ENCODE measurements around the gene CDH26.
A peak's percentile ranks its signal among the peaks of the same experiment; 100 is the strongest.

CDH26 gene

GRCh38 chr20:60006261-60006660 is 48.0 kb downstream of the CDH26 start:
- Histone ChIP-seq H3K4me3 (ENCODE audit: low read length) (no peak overlapping the region), H3K18ac (ENCODE audit: low read length) (no peak overlapping the region), H2AK5ac (ENCODE audit: low read length) (no peak overlapping the region), H3K4ac (ENCODE audit: low read depth, low read length) (no peak overlapping the region), H3K4me1 (ENCODE audit: control insufficient read depth, low read depth, low read length) (no peaks in the 10 kb centered on the region), H2BK15ac (replicated peaks; ENCODE audit: low read depth) (no peak overlapping the region), H2BK120ac (ENCODE audit: low read depth, low read length) (no peak overlapping the region), H3K27me3 (ENCODE audit: insufficient read depth, low read length, poor library complexity) (no peaks in the 10 kb centered on the region), H3K9ac (ENCODE audit: low read length) (no peak overlapping the region), H2BK5ac (ENCODE audit: low read length) (no peak overlapping the region), H4K5ac (ENCODE audit: low read length) (no peak overlapping the region), H3K23ac (ENCODE audit: low read length) (no peak overlapping the region), H4K8ac (ENCODE audit: low read depth, low read length) (no peak overlapping the region), H3K79me2 (ENCODE audit: control insufficient read depth, insufficient read depth, low read length) (no peaks in the 10 kb centered on the region), H3K4me2 (ENCODE audit: low read length) (no peak overlapping the region), H3K79me1 (ENCODE audit: low read length) (no peaks in the 10 kb centered on the region), H3K56ac (ENCODE audit: low read length) (no peak overlapping the region), H3K27ac (ENCODE audit: low read depth, low read length) (no peak overlapping the region), H3K36me3 (ENCODE audit: control insufficient read depth, insufficient read depth, low read length) (no peaks in the 10 kb centered on the region)
- WGBS (ENCODE audit: extremely low coverage, insufficient coverage, low lambda C conversion rate): no CpG with 5 or more reads among the region's 4 CpGs
- no peak for DNase-seq

- Histone ChIP-seq H3K18ac (ENCODE audit: low read length) (no peak overlapping the region), H2AK5ac (ENCODE audit: low read length) (no peak overlapping the region), H3K4me2 (ENCODE audit: low read length) (no peak overlapping the region), H4K8ac (ENCODE audit: low read depth, low read length) (no peak overlapping the region), H3K27me3 (ENCODE audit: insufficient read depth, low read length, poor library complexity) (no peaks in the 10 kb centered on the region), H2BK5ac (ENCODE audit: low read length) (no peak overlapping the region), H3K27ac (ENCODE audit: low read depth, low read length) (no peak overlapping the region), H2BK15ac (replicated peaks; ENCODE audit: low read depth) (no peak overlapping the region), H3K4me3 (ENCODE audit: low read length) (no peak overlapping the region), H3K79me2 (ENCODE audit: control insufficient read depth, insufficient read depth, low read length) (no peaks in the 10 kb centered on the region), H3K4me1 (ENCODE audit: control insufficient read depth, low read depth, low read length) (no peaks in the 10 kb centered on the region), H4K5ac (ENCODE audit: low read length) (no peak overlapping the region), H3K56ac (ENCODE audit: low read length) (no peak overlapping the region), H3K36me3 (ENCODE audit: control insufficient read depth, insufficient read depth, low read length) (no peaks in the 10 kb centered on the region), H3K4ac (ENCODE audit: low read depth, low read length) (no peak overlapping the region), H3K9ac (ENCODE audit: low read length) (no peak overlapping the region), H3K79me1 (ENCODE audit: low read length) (no peaks in the 10 kb centered on the region), H2BK120ac (ENCODE audit: low read depth, low read length) (no peak overlapping the region), H3K23ac (ENCODE audit: low read length) (no peak overlapping the region)
- no peak for DNase-seq
- WGBS (ENCODE audit: extremely low coverage, insufficient coverage, low lambda C conversion rate): no CpG with 5 or more reads among the region's 2 CpGs
These were observed 49.2 kb downstream of the CDH26 start for GRCh38 chr20:60007464-60007863.

- H2BK120ac ChIP-seq (ENCODE audit: low read depth, low read length): no peak overlapping the region
- H4K5ac ChIP-seq (ENCODE audit: low read length): no peak overlapping the region
- no peak overlapping the region for H2AK5ac ChIP-seq (ENCODE audit: low read length)
- no peak overlapping the region for H3K4me2 ChIP-seq (ENCODE audit: low read length)
- H2BK5ac ChIP-seq (ENCODE audit: low read length): no peak overlapping the region
- no peak for DNase-seq
- no peaks in the 10 kb centered on the region for H3K27me3 ChIP-seq (ENCODE audit: insufficient read depth, low read length, poor library complexity)
- no peak overlapping the region for H3K4ac ChIP-seq (ENCODE audit: low read depth, low read length)
- no peak overlapping the region for H3K18ac ChIP-seq (ENCODE audit: low read length)
- no peak overlapping the region for H4K8ac ChIP-seq (ENCODE audit: low read depth, low read length)
- H3K4me3 ChIP-seq (ENCODE audit: low read length): no peak overlapping the region
- no peak overlapping the region for H3K27ac ChIP-seq (ENCODE audit: low read depth, low read length)
- no CpG with 5 or more reads among the region's 3 CpGs for WGBS (ENCODE audit: extremely low coverage, insufficient coverage, low lambda C conversion rate)
- H3K79me2 ChIP-seq (ENCODE audit: control insufficient read depth, insufficient read depth, low read length): no peaks in the 10 kb centered on the region
- H3K4me1 ChIP-seq (ENCODE audit: control insufficient read depth, low read depth, low read length): no peaks in the 10 kb centered on the region
- no peak overlapping the region for H3K9ac ChIP-seq (ENCODE audit: low read length)
- no peak overlapping the region for H2BK15ac ChIP-seq (replicated peaks; ENCODE audit: low read depth)
- H3K56ac ChIP-seq (ENCODE audit: low read length): no peak overlapping the region
- H3K23ac ChIP-seq (ENCODE audit: low read length): no peak overlapping the region
- H3K79me1 ChIP-seq (ENCODE audit: low read length): no peaks in the 10 kb centered on the region
- H3K36me3 ChIP-seq (ENCODE audit: control insufficient read depth, insufficient read depth, low read length): no peaks in the 10 kb centered on the region
These were observed 50.0 kb downstream of the CDH26 start for GRCh38 chr20:60008130-60008808.

- no peak overlapping the region for H2BK15ac ChIP-seq (replicated peaks; ENCODE audit: low read depth)
- H3K56ac ChIP-seq (ENCODE audit: low read length): no peak overlapping the region
- no peak overlapping the region for H3K4me3 ChIP-seq (ENCODE audit: low read length)
- H3K4ac ChIP-seq (ENCODE audit: low read depth, low read length): no peak overlapping the region
- H3K18ac ChIP-seq (ENCODE audit: low read length): no peak overlapping the region
- no peak overlapping the region for H3K4me2 ChIP-seq (ENCODE audit: low read length)
- no peak for DNase-seq
- no peak overlapping the region for H3K9ac ChIP-seq (ENCODE audit: low read length)
- H3K4me1 ChIP-seq (ENCODE audit: control insufficient read depth, low read depth, low read length): no peaks in the 10 kb centered on the region
- H4K5ac ChIP-seq (ENCODE audit: low read length): no peak overlapping the region
- H2AK5ac ChIP-seq (ENCODE audit: low read length): no peak overlapping the region
- H3K27me3 ChIP-seq (ENCODE audit: insufficient read depth, low read length, poor library complexity): no peaks in the 10 kb centered on the region
- no peak overlapping the region for H3K27ac ChIP-seq (ENCODE audit: low read depth, low read length)
- no peak overlapping the region for H3K23ac ChIP-seq (ENCODE audit: low read length)
- no peaks in the 10 kb centered on the region for H3K36me3 ChIP-seq (ENCODE audit: control insufficient read depth, insufficient read depth, low read length)
- H4K8ac ChIP-seq (ENCODE audit: low read depth, low read length): no peak overlapping the region
- no peak overlapping the region for H2BK120ac ChIP-seq (ENCODE audit: low read depth, low read length)
- no peaks in the 10 kb centered on the region for H3K79me2 ChIP-seq (ENCODE audit: control insufficient read depth, insufficient read depth, low read length)
- WGBS (ENCODE audit: extremely low coverage, insufficient coverage, low lambda C conversion rate): no CpG with 5 or more reads among the region's 13 CpGs
- no peaks in the 10 kb centered on the region for H3K79me1 ChIP-seq (ENCODE audit: low read length)
- H2BK5ac ChIP-seq (ENCODE audit: low read length): no peak overlapping the region
These were observed 51.1 kb downstream of the CDH26 start for GRCh38 chr20:60009318-60009717.

- Histone ChIP-seq H2AK5ac (ENCODE audit: low read length) (no peak overlapping the region), H3K4ac (ENCODE audit: low read depth, low read length) (no peak overlapping the region), H3K23ac (ENCODE audit: low read length) (no peak overlapping the region), H2BK120ac (ENCODE audit: low read depth, low read length) (no peak overlapping the region), H3K4me2 (ENCODE audit: low read length) (no peak overlapping the region), H3K79me2 (ENCODE audit: control insufficient read depth, insufficient read depth, low read length) (no peaks in the 10 kb centered on the region), H3K4me3 (ENCODE audit: low read length) (no peak overlapping the region), H3K4me1 (ENCODE audit: control insufficient read depth, low read depth, low read length) (no peaks in the 10 kb centered on the region), H3K36me3 (ENCODE audit: control insufficient read depth, insufficient read depth, low read length) (no peaks in the 10 kb centered on the region), H2BK5ac (ENCODE audit: low read length) (no peak overlapping the region), H3K27me3 (ENCODE audit: insufficient read depth, low read length, poor library complexity) (no peaks in the 10 kb centered on the region), H3K9ac (ENCODE audit: low read length) (no peak overlapping the region), H3K79me1 (ENCODE audit: low read length) (no peaks in the 10 kb centered on the region), H4K5ac (ENCODE audit: low read length) (no peak overlapping the region), H3K18ac (ENCODE audit: low read length) (no peak overlapping the region), H4K8ac (ENCODE audit: low read depth, low read length) (no peak overlapping the region), H3K56ac (ENCODE audit: low read length) (no peak overlapping the region), H3K27ac (ENCODE audit: low read depth, low read length) (no peak overlapping the region), H2BK15ac (replicated peaks; ENCODE audit: low read depth) (no peak overlapping the region)
- DNase-seq: peak; percentile 73
- no CpG with 5 or more reads among the region's 14 CpGs for WGBS (ENCODE audit: extremely low coverage, insufficient coverage, low lambda C conversion rate)
These were observed 51.8 kb downstream of the CDH26 start for GRCh38 chr20:60009826-60010616.

All from mesendoderm (in vitro differentiated cells).